AML-193 (cell line): ENCODE results near the gene RAMP3.
"Not testable (repeated sequence)": the region's sequence is repeated elsewhere in the genome, so short reads cannot be mapped to it uniquely, and the experiment has no call there.

Source experiments
- DNase-seq, 2 experiments: peaks; one replicate each; lab custom pipeline; 2025; lab: John Stamatoyannopoulos, UW

RAMP3 gene

DNA sequence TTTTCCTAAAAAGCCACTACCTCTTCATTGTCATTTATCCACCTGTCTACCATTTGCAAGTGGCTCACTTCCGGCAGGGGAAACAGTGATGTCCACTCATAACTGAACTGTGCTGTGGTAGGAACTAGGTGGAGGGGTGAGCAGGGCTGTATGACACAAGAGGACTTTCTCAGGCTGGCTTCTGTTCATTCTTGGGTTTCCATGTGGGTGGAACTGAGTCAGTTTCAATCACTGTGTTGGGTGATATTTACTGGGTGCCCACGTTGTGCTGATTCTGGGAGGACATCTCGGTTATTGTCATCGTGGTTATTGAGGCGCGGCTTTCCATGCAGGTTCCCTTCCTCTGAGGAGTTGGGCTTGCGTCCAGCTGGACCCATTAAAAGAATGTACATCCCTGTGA lies 38.8 kb downstream of the RAMP3 start:
- DNase-seq = no peak

DNA sequence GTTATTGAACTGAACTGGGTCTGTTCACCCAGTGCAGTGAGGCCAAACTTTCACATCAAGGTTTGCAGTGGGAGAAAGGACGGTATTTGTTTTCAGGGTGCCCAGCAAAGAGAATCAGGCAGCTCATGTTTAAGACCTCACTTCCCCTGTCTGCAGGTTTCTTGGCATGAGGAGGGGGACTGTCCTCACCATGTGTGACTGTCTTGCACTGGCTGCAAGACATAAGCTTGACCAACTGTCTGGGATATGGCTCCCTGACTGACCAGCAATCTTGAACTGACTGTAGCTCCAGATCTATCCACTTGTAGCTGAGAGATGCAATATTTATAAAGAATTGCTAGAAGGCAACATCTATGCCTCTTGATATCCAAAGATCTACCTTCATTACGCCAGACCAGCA lies 39.9 kb downstream of the RAMP3 start:
- no peak for DNase-seq

DNA sequence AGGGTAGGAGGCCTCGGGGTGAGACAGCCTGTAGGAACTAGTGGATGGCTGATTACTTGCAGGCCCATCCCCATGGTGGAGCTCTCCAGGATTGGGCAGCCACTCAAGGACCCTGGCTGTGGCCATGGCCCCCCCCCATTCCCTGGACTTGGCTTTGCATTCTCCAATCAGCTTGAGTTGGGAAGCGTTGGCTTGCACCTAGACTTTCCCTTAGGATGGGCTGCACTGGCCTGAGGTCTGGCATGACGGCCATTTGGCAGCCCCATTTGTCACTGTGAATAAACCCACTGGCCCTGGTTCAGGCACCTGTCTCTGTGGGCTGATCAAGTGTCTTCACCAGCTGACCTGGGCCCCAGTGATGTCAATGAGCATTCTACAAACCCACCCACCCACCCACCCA lies 41.4 kb downstream of the RAMP3 start:
- DNase-seq = no peak

DNA sequence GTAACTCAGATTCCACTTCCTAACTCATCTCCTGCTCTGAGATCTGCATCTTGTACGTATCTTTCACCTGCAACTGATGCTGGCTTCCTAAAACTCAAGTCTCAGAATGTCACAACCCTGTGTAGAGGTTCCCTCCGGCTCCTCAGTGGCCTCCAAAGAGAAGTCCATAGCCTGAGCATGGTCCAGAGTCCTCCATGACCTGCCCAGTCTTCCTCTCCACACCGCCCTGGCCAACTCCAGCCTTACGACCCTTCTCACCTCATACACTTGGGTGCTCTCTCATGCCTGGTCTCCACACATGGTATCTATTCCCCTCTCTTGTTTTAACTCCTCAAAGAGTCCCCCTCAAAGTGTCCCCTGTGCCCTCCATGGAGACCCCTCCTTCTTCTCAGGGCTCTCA lies 41.9 kb downstream of the RAMP3 start:
- no peak for DNase-seq

DNA sequence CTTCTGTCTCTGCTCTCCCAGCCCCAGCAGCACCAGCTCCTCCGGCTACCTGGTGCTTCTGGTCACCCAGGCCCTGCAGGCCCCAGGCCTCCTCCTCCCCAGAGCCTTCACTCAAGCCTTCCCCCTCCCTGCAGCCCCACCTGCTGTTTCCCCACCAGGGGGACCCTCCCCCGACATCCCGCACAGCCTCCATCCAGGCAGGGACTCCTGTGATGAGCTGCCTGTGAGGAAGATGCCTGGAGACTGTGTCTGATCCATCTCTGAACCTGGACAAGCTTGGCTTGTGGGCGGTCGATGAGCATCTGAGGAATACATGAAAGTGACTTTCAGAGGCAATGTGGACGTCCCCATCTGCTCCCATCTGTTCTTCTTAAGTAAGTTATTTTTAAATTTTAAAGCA lies 45.0 kb downstream of the RAMP3 start:
- DNase-seq = no peak

- DNase-seq = no peak
Measured at GRCh38 chr7:45203036-45203435, 45.4 kb downstream of the RAMP3 start.

DNA sequence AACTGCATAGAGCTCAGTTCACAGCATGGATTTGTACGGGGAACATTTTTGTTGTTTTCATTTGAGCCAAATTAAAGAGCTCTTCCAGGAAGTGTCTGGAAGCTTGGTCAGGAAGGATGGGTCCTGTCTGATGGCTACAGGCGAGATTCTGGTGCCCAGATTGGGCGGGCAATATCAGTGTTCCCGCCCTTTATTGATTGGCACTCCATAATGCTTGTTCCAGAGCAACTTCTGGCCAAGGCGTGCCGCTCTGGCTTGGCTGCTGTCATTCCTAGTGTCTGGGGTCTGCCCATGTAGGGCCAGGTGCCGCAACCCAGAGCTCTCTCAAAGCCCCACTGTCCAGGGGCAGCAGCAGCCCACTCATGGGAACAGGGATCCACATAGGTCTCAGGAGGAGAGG lies 45.9 kb downstream of the RAMP3 start:
- DNase-seq = no peak

DNA sequence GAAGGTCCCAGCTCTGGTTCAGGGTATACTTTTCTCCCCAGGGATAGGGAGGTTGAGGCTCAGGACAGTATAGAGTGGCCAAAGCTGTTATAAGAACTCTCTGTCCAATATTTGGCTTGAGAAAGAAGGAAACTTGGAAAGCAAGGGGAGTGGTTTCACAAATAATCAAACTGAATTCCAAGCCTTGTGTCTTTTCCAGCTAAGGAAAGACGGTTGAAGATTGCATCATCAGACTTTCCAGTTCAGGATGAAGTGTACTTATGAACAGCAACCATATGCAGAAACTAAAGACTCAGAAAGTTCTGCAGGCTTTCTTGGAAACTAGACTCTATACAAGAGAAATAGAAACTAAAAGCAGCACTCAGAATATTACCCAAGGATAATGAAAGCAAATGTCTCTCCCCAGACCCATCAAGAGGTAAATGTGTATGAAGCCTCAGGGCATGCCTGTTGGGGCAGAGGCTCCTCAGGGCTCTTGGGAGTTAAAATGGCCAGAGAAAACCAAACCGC lies 46.4 kb downstream of the RAMP3 start:
- DNase-seq = no peak

GRCh38 chr7:45206266-45206665 lies 48.7 kb downstream of the RAMP3 start:
- not testable (repeated sequence) for DNase-seq

DNA sequence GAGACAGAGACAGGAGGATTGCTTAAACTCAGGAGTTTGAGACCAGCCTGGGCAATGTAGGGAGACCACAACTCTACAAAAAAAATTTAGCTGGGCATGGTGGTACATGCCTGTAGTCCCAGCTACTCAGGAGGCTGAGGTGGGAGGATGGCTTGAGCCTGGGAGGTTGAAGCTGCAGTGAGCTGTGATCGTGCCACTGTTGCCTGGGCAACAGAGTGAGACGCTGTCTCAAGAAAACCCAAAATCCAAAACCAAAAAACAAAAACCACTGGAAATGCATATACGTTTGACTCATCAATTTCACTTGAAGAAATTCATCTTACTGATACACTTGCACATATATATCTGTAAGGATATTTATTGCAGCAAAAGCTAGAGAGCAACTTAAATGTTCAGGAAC lies 52.3 kb downstream of the RAMP3 start:
- DNase-seq = not testable (repeated sequence)

DNA sequence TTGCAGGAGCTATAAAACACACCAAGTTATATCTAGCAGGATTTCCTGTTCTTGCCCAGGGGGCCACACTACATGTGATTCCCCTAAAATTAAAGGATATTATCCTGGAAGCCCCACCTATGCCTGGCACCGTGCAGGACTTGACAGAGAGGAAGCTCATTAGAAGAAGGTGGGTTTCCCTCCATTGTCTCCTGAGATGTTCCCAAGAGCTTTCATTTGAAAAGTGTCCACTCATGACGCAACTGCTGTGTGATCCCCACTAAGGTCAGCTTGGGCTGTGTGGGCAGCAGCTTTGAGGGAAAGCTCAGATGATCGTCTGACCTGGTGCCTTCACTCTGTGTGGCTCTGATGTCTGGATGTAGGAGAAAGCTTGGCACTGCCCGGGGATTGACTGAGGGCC lies 53.5 kb downstream of the RAMP3 start:
- DNase-seq = no peak

- DNase-seq = no peak
Measured at GRCh38 chr7:45211958-45212357, 54.4 kb downstream of the RAMP3 start.

- DNase-seq = no peak
Measured at GRCh38 chr7:45212606-45213005, 55.0 kb downstream of the RAMP3 start.

DNA sequence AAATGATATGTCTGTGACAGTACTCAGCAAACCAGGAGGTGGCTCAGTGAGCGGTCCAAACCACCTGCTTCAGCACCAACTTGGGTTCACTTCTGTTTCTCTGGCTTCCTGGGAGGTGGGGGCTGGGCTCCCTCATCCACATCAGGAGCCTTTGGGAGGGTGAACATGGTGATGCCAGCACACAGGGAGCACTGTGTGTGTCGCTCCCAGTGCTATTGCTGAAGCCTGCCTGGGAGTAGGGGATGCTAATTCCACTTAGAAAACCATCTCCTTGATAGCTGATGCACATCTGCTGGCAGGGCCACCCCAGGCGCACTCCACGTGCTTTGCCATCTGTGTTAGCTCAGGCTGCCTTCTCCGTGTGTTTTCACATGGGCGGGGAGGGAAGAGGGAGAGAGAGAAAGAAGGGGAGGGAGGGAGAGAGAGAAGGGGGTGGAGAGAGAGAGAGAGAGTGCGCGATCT lies 58.0 kb downstream of the RAMP3 start:
- no peak for DNase-seq

GRCh38 chr7:45216181-45216580 lies 58.6 kb downstream of the RAMP3 start:
- no peak for DNase-seq

- no peak for DNase-seq
Measured at GRCh38 chr7:45216622-45217165, 59.1 kb downstream of the RAMP3 start.

GRCh38 chr7:45217358-45217757 lies 59.8 kb downstream of the RAMP3 start:
- DNase-seq = no peak

DNA sequence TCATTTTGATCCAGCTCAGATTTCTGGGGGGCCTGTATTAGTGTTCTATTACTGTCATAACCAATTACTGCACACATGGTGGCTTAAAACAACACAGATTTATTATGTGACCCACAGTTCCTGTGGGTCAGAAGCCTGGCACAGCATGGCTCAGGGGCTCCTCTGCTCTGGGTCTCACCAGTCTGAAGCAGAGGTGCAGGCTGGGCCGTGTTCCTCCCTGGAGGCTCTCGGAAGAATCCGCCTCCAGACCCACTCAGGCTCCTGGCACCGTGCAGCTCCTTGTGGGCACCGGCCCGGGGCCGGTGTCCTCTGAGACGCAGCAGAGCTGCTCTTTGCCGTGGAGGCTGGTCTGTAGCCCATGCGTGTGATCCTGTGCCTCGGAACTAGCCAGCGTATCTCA lies 61.5 kb downstream of the RAMP3 start:
- no peak for DNase-seq

DNA sequence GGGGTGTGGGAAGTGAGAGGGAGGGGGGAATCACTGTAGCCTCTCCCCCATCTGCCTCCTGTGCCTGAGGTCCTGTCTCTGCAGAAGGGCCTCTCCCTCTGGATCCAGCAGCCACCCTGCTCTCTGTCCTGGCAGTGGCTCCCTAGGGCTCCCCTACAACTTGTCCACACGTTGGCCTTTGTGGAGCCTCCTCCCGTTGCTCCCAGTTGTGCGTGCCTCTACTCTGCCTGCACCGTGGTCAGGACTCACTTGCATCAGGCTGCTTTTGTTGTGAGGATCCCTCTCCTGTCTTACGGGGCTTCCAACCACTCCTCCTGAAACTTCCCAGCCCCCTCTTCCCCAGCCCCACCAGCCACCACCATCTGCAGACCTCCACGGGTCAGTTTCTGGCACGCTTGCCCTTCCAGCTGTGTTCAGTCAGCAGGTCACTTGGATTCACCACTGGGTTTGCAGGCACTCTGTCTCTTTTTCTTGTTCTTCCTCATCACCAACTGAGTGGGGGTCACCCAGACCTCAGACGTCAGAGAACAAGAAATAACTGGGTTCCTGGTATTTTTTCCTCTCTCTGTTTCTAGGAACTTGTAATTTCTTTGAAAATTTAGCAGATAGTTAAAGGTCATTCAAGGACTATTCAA lies 62.3 kb downstream of the RAMP3 start:
- DNase-seq = no peak

DNA sequence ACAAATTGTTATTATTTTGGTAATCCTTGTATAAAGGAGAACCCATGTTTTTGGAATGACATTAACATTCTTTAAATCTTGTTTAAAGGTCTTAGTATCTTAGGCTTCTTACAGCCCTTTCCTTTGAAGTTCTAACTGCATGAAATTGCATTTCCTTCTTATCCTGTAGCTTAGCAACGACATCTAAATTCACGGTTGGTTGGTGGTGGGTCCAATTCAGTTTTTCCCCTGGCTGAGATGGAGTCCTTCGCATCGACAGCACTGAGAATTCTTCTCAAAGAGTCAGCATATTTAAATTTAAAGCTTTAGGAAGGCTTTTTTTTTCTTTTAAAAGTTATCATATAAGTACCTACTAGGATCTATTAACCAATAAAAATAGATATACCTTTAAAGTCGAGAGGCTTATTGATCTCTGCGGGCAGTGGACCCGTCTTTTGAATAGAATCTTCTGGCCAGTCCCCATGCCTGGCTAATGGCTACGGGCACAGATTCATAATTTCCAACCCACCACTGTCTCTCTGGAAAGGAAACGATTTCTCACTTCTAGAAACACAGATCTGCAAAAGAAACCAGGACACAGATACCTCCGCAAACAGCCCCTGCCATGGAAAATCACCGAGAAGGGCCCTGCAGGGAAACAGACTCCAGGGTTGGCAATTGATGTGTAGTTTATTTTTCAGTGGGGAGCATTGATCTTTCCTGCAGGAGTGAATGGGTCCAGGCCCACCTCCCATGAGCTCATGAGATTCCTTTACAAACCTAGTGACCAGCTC lies 63.4 kb downstream of the RAMP3 start:
- no peak for DNase-seq

DNA sequence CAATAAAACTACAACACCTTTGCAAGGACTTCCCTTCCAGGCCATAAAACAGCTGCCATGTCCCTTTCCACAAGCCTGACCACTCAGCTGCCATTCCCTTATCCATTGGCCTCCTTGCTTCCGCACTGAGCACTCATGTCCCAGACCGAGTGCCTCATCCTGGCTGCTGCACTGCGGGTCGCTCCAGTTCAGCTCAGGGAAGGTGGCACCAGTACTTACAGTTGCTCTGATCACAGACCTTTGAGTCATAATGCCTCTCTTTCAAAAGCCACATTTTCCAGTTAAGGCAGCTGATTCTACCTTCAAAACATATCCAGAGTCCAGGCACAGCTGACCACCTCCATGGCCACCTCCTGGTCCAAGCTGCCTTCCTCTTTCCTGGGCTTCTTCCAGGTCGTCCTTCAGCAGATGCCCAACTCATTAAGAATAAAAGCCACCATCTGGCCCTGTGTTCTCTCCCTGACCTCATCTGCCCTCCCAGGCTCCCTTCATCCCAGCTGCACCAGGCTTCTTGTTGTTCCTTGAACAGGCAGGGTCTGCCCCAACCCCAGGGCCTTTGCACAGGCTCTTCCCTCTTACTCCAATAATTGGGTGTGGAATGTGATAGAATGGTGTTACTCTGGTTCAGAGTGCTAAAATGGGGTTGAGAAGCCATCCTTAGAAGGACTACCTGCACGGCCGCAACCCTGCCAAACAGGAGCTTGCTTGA lies 64.5 kb downstream of the RAMP3 start:
- DNase-seq = no peak

DNA sequence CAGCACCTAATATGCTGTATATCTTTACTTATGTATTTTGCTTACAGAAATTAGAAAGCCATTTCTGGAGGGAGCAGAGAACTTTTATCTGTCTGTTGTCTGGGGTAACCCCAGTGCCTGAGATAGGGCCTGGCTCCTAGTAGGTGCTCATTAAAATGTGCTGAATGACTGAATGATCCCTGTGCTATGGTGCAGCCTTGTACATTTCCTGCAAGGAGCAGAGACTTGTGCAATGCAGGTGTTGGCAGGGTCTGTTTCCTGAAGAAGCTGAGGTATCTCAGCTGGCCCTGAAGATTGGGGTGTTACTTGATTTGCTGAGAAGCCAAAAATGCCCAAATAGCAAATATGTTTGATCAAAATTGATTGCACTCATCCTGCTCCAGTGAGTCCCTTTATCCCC lies 65.5 kb downstream of the RAMP3 start:
- DNase-seq = no peak
